NCI-H446 (cell line): Measurements from ENCODE around the gene CFL1.
A peak's percentile ranks its signal among the peaks of the same experiment; 100 is the strongest.
"Not testable (repeated sequence)": the region's sequence is repeated elsewhere in the genome, so short reads cannot be mapped to it uniquely, and the experiment has no call there.

ENCODE experiments used
- DNase-seq, 2 experiments: peaks; one replicate each; lab custom pipeline; 2025; lab: John Stamatoyannopoulos, UW

The CFL1 gene

GRCh38 chr11:65857853-65858680 is at the start of gene CFL1:
TSS of gene CFL1 (minus strand) at chr11:65858180. CDS start at chr11:65858099, 81 bp downstream.
- DNase-seq: peak; percentile 96 to 99

DNA sequence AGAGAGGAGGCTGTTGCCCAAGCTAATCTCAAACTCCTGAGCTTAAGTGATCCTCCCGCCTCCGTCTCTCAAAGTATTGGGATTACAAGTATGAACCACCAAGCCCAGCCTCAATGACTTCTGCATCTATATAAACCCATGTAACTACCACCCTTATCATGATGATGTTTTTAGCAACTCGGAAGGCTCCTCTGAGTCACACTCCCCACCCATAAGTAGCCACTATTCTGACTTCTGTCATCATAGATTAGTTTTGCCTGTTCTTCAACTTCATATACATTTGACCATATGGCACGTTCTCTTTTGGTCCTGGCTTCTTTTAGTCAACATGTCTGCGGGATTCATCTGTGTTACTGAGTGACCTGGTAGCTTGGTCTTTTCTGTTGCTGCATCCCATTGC is 48.6 kb upstream of the CFL1 start:
- no peak for DNase-seq

DNA sequence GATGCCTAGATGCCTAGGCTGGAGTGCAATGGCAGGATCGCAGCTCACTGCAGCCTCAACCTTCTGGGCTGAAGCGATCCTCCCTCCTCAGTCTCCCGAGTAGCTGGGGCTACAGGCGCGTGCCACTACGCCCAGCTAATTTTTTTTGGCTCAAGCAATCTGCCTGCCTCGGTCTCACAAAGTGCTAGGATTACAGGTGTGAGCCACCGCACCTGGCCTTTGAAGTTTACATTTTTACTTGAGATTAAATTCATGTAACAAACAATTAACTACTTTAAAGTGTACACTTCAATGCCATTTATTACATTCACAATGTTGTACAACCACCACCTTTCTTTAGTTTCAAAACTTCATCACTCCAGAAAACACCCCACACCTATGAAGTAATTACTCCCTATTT is 45.7 kb upstream of the CFL1 start:
- no peak for DNase-seq

- DNase-seq: no peak
These were observed 45.1 kb upstream of the CFL1 start for GRCh38 chr11:65903068-65903481.

DNA sequence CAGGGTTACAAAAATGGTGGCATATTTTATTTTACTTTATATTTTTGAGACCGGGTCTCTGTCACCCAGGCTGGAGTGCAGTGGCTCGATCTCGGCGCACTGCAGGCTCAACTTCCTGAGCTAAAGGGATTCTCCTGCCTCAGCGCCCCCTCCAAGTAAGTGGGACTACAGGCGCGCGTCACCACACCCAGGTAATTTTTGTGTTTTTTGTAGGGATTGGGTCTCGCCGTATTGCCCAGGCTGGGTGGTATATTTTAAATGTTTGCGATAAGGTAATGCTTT is 42.9 kb upstream of the CFL1 start:
- no peak for DNase-seq

DNA sequence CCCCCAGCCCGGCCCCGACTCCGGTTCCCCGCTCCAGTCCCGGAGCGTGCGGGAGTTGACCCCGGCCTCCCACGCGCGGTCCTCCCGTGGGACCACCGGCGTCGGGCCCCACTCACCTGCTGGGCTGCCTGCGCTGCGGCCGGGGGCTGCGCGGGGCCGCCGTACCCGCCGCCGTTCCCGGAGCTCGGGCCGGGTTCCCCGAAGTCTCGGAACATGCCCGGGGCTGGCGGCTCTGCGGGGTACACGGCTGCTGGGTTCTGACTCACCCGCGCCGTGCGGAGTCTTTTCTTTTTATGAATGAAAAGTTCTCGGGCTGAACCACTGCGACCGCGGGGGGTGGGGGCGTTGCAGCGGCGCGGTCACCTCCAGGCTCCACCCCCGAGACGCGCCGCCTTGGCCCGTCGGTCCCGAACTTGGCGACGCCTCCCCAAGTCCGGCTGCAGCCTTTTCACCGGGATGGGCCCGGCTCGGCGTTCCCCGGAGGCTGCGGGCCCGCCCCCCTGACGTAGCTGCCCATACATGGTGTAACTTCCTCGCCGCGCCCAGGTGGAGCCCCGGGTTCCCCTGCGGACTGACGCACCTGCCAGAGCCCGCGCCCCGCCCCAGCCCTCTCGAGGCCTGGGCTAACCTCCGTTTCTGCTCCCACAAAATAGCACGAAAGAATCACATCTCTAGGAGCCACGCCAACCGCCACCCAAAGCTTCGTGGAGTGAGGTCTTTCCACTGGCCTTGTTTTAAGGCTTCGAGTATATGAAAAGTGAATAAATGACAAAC is 42.3 kb upstream of the CFL1 start, which contains the start of gene FOSL1:
Gene FOSL1 (minus strand): TSS at position 264 of the 774 bp plus-strand sequence. CDS start 49 bp downstream, at position 215.
- DNase-seq: peak in 1 of 2 experiments; percentile 46

DNA sequence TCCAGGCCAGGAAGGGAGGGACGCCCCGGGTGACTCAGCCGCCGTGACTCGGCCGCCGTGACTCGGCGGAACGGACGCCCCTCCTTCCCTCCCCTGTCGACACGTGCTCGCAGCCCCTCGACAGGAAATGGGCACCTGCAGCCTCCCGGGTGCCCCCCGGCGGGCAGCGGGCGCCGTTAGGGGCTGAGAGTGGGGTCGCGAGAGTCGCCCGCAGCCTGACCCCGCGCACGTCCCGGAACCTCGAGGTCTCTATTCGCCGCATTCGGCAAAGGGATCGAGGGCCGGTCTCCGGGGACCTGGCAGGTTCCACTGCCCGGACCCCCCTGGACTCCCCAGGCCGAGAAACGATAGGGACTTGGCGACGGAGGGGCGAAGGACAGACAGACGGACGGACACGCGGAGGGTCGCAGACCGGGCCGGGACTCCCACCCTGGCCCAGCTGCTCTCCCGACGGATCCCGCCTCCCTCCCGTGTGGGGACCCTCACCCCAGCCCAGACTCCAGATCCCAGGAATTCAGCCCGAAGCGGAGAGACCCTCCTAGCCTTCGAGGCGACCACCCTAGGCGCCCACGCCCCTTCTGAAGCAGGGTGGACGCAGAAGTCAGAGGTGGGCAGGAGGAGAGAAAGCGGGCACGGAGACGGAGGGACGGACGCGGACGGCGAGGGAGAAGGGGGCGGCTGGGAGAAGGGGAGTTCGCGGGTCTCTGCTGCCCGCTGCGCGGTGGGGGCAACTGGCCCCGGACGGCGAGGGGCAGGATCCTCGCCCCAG is 41.6 kb upstream of the CFL1 start:
- no peak for DNase-seq

GRCh38 chr11:65898656-65899355 is 40.8 kb upstream of the CFL1 start:
- DNase-seq: no peak

DNA sequence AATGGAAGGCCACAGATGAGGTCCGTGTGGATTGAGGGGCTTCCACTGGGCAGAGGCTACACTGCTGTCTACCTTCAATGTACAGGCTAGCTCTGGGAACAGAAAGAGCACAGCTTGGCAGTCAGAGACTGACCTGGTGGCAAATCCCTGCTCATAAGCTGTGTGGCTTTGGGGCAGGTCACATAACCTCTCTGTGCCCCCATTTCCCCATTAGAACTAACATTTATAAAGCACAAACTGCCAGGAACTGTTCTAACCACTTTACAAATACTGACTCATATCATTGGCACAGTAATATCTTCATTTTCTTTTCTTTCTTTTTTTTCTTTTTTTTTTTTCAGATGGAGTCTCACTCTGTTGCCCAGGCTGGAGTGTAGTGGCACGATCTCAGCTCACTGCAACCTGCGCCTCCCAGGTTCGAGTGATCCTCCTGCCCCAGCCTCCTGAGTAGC is 39.1 kb upstream of the CFL1 start:
- no peak for DNase-seq

DNA sequence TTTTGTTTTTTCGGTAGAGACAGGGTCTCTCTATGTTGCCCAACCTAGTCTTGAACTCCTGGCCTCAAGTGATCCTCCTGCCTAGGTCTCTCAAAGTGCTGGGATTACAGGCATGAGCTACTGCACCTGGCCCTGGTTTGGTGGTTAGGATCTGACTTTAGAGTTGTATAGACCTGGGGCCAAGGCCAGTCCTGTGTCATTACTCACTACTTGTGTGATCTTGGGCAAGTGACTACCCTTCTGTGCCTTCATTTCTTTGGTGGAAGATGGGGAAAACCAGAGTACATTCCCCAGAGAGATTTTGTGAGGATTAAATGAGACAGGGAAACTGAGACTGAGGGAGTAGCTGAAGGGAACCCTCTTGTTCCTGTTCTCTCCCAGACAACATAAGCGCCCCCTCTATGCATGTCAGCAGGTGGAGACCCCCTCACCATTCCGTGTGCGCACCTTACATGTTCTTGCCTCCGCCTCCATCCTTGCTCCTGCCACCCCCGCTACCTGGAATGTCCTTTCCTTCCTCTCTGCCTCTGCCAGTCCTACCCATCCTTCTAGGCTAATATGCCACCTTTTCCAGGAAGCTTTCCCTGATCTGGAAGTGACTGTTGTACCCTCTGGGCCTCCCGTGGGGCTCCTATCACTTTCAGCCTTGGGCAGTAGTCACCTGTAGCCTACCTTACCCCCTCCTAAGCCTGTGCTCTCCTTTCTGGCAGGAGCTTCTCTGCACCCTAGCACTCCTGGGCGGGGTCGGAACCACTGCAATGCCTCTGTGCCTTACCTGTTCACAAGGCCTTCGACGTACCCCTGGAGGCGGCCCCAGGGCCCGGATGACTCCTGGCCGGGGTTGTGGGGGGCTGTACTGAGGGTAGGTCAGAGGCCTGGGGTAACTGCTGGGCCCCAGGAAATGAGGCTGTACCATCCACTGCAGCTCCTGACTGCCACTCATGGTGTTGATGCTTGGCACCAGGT is 38.3 kb upstream of the CFL1 start:
- DNase-seq: no peak

DNA sequence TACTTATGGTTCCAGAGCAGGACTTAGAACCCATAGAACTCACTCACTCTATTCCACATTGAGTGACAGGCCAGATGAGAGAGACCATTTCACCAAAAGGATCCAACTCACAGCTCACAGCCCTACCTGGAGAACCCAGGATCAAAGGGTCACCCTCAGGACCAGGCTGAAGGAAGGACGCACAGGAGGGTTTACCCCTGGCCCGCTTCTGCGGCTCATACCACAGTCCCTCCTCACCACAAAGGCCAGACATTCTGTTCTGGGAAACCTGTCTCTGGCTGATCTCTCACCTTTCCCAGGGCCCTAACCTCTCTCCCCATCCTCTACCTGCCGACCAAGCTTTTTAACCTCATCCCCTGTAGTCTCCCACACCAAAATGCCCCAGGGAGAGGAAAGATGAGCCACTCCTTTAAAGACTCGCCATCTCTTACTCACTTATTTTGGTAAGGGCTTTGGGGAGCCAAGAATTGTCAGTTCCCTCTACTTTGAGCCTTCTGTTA is 37.6 kb upstream of the CFL1 start:
- DNase-seq: no peak

- no peak for DNase-seq
These were observed 36.1 kb upstream of the CFL1 start for GRCh38 chr11:65894034-65894591.

GRCh38 chr11:65892661-65893317 is 34.8 kb upstream of the CFL1 start:
- no peak for DNase-seq

DNA sequence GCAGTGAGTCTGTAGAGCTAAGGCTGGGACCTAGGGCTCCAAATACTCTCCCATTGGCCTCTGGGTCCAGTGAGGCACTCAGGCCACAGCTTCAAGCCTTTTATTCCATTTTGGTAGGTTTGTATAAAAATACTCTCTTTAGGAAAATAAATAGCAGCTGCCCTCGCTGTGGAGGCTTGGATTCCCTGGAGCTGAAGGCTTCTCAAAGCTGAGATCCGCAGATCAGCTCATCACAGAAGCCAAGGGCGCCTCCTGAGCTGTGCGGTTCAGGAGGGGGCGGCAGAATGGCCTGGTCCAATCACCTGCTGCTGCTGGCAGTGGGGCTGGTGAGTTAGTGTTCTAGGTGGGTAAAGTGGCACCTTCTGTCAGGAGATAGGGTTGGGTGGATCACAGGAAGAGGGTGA is 34.2 kb upstream of the CFL1 start:
- DNase-seq: not testable (repeated sequence)

GRCh38 chr11:65891219-65892136 is 33.5 kb upstream of the CFL1 start:
- DNase-seq: no peak

DNA sequence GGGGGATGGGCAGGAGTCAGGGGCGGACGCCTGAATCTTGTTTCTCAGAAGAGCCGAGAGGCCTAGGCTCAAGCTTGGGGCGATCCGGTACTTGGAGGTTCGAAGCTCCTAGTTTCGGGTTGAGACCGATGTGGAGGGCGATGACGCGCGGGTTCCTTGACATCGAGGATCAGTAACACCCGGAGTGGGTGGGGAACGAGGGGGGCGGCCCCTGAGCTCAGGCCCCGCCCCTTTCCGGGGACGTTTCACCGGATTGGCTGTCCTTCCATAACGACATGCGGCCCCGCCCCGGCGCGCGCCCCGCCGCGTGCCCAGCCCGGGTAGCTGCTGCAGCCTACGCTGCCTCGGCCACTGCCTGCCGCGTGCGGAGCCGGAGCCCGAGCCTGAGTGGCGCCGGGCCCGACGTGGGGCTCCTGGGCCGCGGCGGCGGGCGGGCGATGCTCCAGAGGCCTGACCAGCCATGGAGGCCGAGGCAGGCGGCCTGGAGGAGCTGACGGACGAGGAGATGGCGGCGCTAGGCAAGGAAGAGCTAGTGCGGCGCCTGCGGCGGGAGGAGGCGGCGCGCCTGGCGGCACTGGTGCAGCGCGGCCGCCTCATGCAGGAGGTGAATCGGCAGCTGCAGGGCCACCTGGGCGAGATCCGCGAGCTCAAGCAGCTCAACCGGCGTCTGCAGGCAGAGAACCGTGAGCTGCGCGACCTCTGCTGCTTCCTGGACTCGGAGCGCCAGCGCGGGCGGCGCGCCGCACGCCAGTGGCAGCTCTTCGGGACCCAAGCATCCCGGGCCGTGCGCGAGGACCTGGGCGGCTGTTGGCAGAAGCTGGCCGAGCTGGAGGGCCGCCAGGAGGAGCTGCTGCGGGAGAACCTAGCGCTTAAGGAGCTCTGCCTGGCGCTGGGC is 32.6 kb upstream of the CFL1 start, which contains the start of gene CCDC85B:
Gene CCDC85B (plus strand): TSS at position 350 of the 895 bp plus-strand sequence. CDS start 111 bp downstream, at position 461.
- DNase-seq: peak; percentile 93 to 99

DNA sequence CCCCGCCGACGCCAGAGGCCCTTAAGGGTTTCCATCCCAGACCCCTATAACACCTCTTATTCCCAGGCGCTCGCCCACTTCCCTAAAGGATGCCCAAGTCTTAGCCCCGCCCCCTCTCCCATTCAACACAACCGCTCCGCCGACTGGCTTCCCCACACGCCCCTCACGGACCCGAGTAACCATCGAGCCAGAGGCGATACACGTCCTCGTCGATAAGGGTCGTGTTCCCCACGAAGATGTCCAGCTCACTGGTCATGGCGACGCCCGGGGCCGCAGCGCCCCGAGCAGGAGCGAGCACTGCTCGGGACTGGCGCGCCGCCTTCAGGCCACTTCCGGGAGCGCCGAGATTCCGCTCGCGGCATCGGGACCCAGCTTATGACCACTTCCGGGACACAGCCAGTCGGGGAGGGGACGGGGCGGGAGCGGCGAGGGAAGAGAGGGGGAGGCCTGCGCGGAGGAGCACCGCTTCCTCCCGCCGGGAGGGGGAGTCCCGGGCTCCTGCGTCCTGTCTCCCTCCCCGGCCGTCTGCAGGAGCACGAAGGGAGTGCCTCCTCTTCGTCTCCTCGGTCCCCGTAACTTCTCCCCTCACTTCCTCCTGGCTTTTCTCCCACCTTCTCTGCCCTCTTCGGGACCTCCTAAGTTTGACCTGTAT is 30.3 kb upstream of the CFL1 start, which contains the start of gene FIBP:
Gene FIBP (minus strand): TSS at position 309 of the 652 bp plus-strand sequence. CDS start 53 bp downstream, at position 256.
- DNase-seq: peak; percentile 95 to 98
